ENCODE data around the gene HACD4.

The HACD4 gene

GRCh38 chr9:20990867-20991266, 40.6 kb downstream of the HACD4 start:
- no peaks in the 10 kb centered on the region for H3K9me3 ChIP-seq (ENCODE audit: low read length)
- peaks cover 94% of the 10 kb centered on the region for H3K4me1 ChIP-seq (ENCODE audit: insufficient read depth, low read length, severe bottlenecking)
- H3K27me3 ChIP-seq (ENCODE audit: insufficient read depth, low read length): no peaks in the 10 kb centered on the region
- no peaks in the 10 kb centered on the region for H3F3A ChIP-seq (ENCODE audit: insufficient read depth, low read length)
- H3K9me2 ChIP-seq (ENCODE audit: low read depth, low read length): no peaks in the 10 kb centered on the region
- H3K79me2 ChIP-seq (ENCODE audit: insufficient read depth, low read length): no peaks in the 10 kb centered on the region
- H3K9ac ChIP-seq (ENCODE audit: low read length): peak overlapping the region; percentile 54
- H3K4me3 ChIP-seq (ENCODE audit: low read depth, low read length, poor library complexity, severe bottlenecking): peak overlapping the region; percentile 38
- no peak overlapping the region for H2AFZ ChIP-seq (ENCODE audit: low read length)
- no peak for TF ChIP-seq EZH2 (IDR thresholded peaks at IDR 0.05; ENCODE audit: borderline replicate concordance, low read length)
- TF ChIP-seq CTCF (IDR thresholded peaks at IDR 0.05; ENCODE audit: low read length): no peak
- H3K27ac ChIP-seq (ENCODE audit: low read depth, low read length, poor library complexity, severe bottlenecking): peak overlapping the region; percentile 97
- H4K20me1 ChIP-seq (ENCODE audit: insufficient read depth, low read length): no peaks in the 10 kb centered on the region
- peaks cover 8% of the 10 kb centered on the region; the same call in 1 of the 2 replicates for H3K36me3 ChIP-seq (ENCODE audit: insufficient read depth, low read length)
- peak overlapping the region; percentile 58 for H3K4me2 ChIP-seq (ENCODE audit: low read length)

GRCh38 chr9:20989923-20990341, 41.5 kb downstream of the HACD4 start:
- Histone ChIP-seq H3K27ac (ENCODE audit: low read depth, low read length, poor library complexity, severe bottlenecking) (peak overlapping the region; percentile 97), H3K4me3 (ENCODE audit: low read depth, low read length, poor library complexity, severe bottlenecking) (peak overlapping the region; percentile 38), H3K9ac (ENCODE audit: low read length) (peak overlapping the region; percentile 54)

GRCh38 chr9:20988671-20989315, 42.6 kb downstream of the HACD4 start:
- Histone ChIP-seq H3K9ac (ENCODE audit: low read length) (peak overlapping the region; percentile 54), H3K9me3 (ENCODE audit: low read length) (no peaks in the 10 kb centered on the region), H3F3A (ENCODE audit: insufficient read depth, low read length) (no peaks in the 10 kb centered on the region), H4K20me1 (ENCODE audit: insufficient read depth, low read length) (no peaks in the 10 kb centered on the region), H3K79me2 (ENCODE audit: insufficient read depth, low read length) (no peaks in the 10 kb centered on the region), H3K4me1 (ENCODE audit: insufficient read depth, low read length, severe bottlenecking) (peaks cover 95% of the 10 kb centered on the region), H3K27me3 (ENCODE audit: insufficient read depth, low read length) (no peaks in the 10 kb centered on the region), H3K4me2 (ENCODE audit: low read length) (peak overlapping the region; percentile 58), H3K36me3 (ENCODE audit: insufficient read depth, low read length) (no peaks in the 10 kb centered on the region; the same call in 1 of the 2 replicates), H3K9me2 (ENCODE audit: low read depth, low read length) (no peaks in the 10 kb centered on the region), H3K4me3 (ENCODE audit: low read depth, low read length, poor library complexity, severe bottlenecking) (peak overlapping the region; percentile 38), H3K27ac (ENCODE audit: low read depth, low read length, poor library complexity, severe bottlenecking) (peak overlapping the region; percentile 97), H2AFZ (ENCODE audit: low read length) (no peak overlapping the region)
- TF ChIP-seq CTCF (IDR thresholded peaks at IDR 0.05; ENCODE audit: low read length): no peak
- TF ChIP-seq EZH2 (IDR thresholded peaks at IDR 0.05; ENCODE audit: borderline replicate concordance, low read length): no peak

More at GRCh38 chr9:20989923-20990341, 41.5 kb downstream of the HACD4 start:
- TF ChIP-seq CTCF (IDR thresholded peaks at IDR 0.05; ENCODE audit: low read length): no peak
- TF ChIP-seq EZH2 (IDR thresholded peaks at IDR 0.05; ENCODE audit: borderline replicate concordance, low read length): no peak
- peaks cover 94% of the 10 kb centered on the region for H3K4me1 ChIP-seq (ENCODE audit: insufficient read depth, low read length, severe bottlenecking)
- H3K79me2 ChIP-seq (ENCODE audit: insufficient read depth, low read length): no peaks in the 10 kb centered on the region
- H3K36me3 ChIP-seq (ENCODE audit: insufficient read depth, low read length): peaks cover 3% of the 10 kb centered on the region; the same call in 1 of the 2 replicates
- no peaks in the 10 kb centered on the region for H3K27me3 ChIP-seq (ENCODE audit: insufficient read depth, low read length)
- H3K9me3 ChIP-seq (ENCODE audit: low read length): no peaks in the 10 kb centered on the region
- H3F3A ChIP-seq (ENCODE audit: insufficient read depth, low read length): no peaks in the 10 kb centered on the region
- H3K4me2 ChIP-seq (ENCODE audit: low read length): peak overlapping the region; percentile 58
- no peaks in the 10 kb centered on the region for H3K9me2 ChIP-seq (ENCODE audit: low read depth, low read length)
- H4K20me1 ChIP-seq (ENCODE audit: insufficient read depth, low read length): no peaks in the 10 kb centered on the region
- H2AFZ ChIP-seq (ENCODE audit: low read length): no peak overlapping the region
